Vagina (tissue), 2 donors: ENCODE data around the gene NCS1.

ENCODE experiments used
- CTCF ChIP-seq, 3 experiments: fragments of 450-650 bp in 2 of 3; fragments of 200-600 bp in 1 of 3; sonication (generic) in 1 of 3; IDR thresholded peaks; one replicate each; pipeline ENCODE4 v1.5.1; 2017 to 2019; ENCODE audit warnings: antibody characterized with exemption in 3 of 3, mild to moderate bottlenecking in 2 of 3, moderate library complexity in 2 of 3
- POLR2A ChIP-seq, 2 donors: fragments of 450-650 bp; IDR thresholded peaks; one replicate each; pipeline ENCODE4 v1.6.1; 2017; ENCODE audit warnings: antibody characterized with exemption in 2 of 2, mild to moderate bottlenecking in 2 of 2, moderate library complexity in 2 of 2
- POLR2AphosphoS5 ChIP-seq, 2 donors: sonication (generic); formaldehyde crosslinking; IDR thresholded peaks; one replicate each; pipeline ENCODE4 v1.9.0; 2017; ENCODE audit warnings: antibody characterized with exemption in 2 of 2, mild to moderate bottlenecking in 2 of 2, low read depth in 1 of 2; ENCODE audit not compliant: insufficient read depth in 1 of 2

GRCh38 chr9:130275156-130275555, 103.0 kb downstream of the NCS1 start:
- no peak for TF ChIP-seq POLR2AphosphoS5 (IDR thresholded peaks at IDR 0.05; ENCODE audit: insufficient read depth in 1 of 2, low read depth in 1 of 2)
- TF ChIP-seq CTCF (IDR thresholded peaks at IDR 0.05), result no peak
- no peak for TF ChIP-seq POLR2A (IDR thresholded peaks at IDR 0.05)
